SK-N-SH (cell line): Measurements from ENCODE around the gene PPP5C. TPM values are rescaled to one million over a fixed set of nuclear protein-coding genes. Genes with fewer than 3 reads are reported as not detected.

Experiments used
- CTCF ChIA-PET: fragments of 300-600, 350-600 bp; formaldehyde crosslinking; extraction: SDS; loops from one replicate; lab custom pipeline; 2021; lab: Yijun Ruan, JAX
- POLR2A ChIA-PET: fragments of 350-600 bp; sonication (Branson Sonifier 250); formaldehyde crosslinking; extraction: SDS; loops from one replicate; lab custom pipeline; 2020; ENCODE audit warnings: antibody characterized with exemption, inconsistent platforms; lab: Yijun Ruan, JAX
- DNase-seq: peaks from one replicate; pipeline ENCODE4 v3.0.0; 2012
- H2AFZ ChIP-seq: fragments of 200-600 bp; sonication (generic); 2 replicates; pipeline ENCODE4 v1.8.1; 2016; ENCODE audit warnings: antibody characterized with exemption, mild to moderate bottlenecking, low read depth
- H3F3A ChIP-seq: fragments of 200-600 bp; sonication (generic); replicated peaks from 2 replicates; pipeline ENCODE3; 2016; ENCODE audit warnings: antibody characterized with exemption, mild to moderate bottlenecking; ENCODE audit not compliant: insufficient read depth
- H3K27ac ChIP-seq, 2 experiments: fragments of 200-500 bp in 1 of 2; fragments of 200-600 bp in 1 of 2; sonication (Bioruptor generic) in 1 of 2; sonication (generic), shearing (Covaris generic) in 1 of 2; 2 replicates each; pipeline versions ENCODE4 v1.5.1 to v1.6.1; 2014 to 2016; ENCODE audit warnings: low read depth in 2 of 2, inconsistent platforms in 1 of 2, low read length in 1 of 2, mild to moderate bottlenecking in 1 of 2, mixed read lengths in 1 of 2
- H3K27me3 ChIP-seq: fragments of 200-600 bp; sonication (generic), shearing (Covaris generic); 2 replicates; pipeline ENCODE4 v1.6.1; 2016; ENCODE audit warnings: mixed run types; ENCODE audit not compliant: insufficient read depth
- H3K36me3 ChIP-seq, 2 experiments: fragments of 200-500 bp in 1 of 2; fragments of 200-600 bp in 1 of 2; sonication (Bioruptor generic) in 1 of 2; sonication (generic) in 1 of 2; replicated peaks in 1 of 2; 2 replicates each; pipeline versions ENCODE3 to v1.5.1; 2014 to 2016; ENCODE audit warnings: low read length in 1 of 2, mild to moderate bottlenecking in 1 of 2; ENCODE audit not compliant: insufficient read depth in 2 of 2, control insufficient read depth in 1 of 2
- H3K4me1 ChIP-seq, 2 experiments: fragments of 200-500 bp in 1 of 2; fragments of 200-600 bp in 1 of 2; sonication (Bioruptor generic) in 1 of 2; sonication (generic), shearing (Covaris generic) in 1 of 2; 2 replicates each; pipeline versions ENCODE4 v1.5.1 to v1.6.1; 2014 to 2016; ENCODE audit warnings: low read depth in 1 of 2, low read length in 1 of 2, mixed run types in 1 of 2; ENCODE audit not compliant: insufficient read depth in 2 of 2, control insufficient read depth in 1 of 2
- H3K4me2 ChIP-seq: fragments of 200-600 bp; sonication (generic), shearing (Covaris generic); 2 replicates; pipeline ENCODE4 v1.6.1; 2017; ENCODE audit warnings: mixed run types
- H3K4me3 ChIP-seq, 2 experiments: fragments of 200-500 bp in 1 of 2; fragments of 200-600 bp in 1 of 2; sonication (Bioruptor generic) in 1 of 2; sonication (generic), shearing (Covaris generic) in 1 of 2; 2 replicates each; pipeline versions ENCODE4 v1.5.1 to v1.8.1; 2014 to 2016; ENCODE audit warnings: low read depth in 2 of 2, inconsistent platforms in 1 of 2, low read length in 1 of 2, mild to moderate bottlenecking in 1 of 2, mixed read lengths in 1 of 2, moderate library complexity in 1 of 2
- H3K79me2 ChIP-seq: fragments of 200-600 bp; sonication (generic); 2 replicates; pipeline ENCODE4 v1.8.1; 2017; ENCODE audit warnings: mild to moderate bottlenecking; ENCODE audit not compliant: insufficient read depth
- H3K9ac ChIP-seq: fragments of 200-600 bp; sonication (generic); 2 replicates; pipeline ENCODE4 v1.6.1; 2017; ENCODE audit warnings: mixed run types
- H3K9me2 ChIP-seq: fragments of 200-600 bp; sonication (generic); 2 replicates; pipeline ENCODE4 v1.6.1; 2017; ENCODE audit warnings: mixed run types
- H3K9me3 ChIP-seq: fragments of 200-600 bp; sonication (generic); 2 replicates; pipeline ENCODE4 v1.6.1; 2017; ENCODE audit warnings: mixed run types, mild to moderate bottlenecking, moderate library complexity
- H4K20me1 ChIP-seq: fragments of 200-600 bp; sonication (generic); 2 replicates; pipeline ENCODE4 v1.6.1; 2017; ENCODE audit warnings: mild to moderate bottlenecking, mixed run types; ENCODE audit not compliant: insufficient read depth
- CTCF ChIP-seq: fragments of 200-600 bp; sonication (generic); IDR thresholded peaks from 2 replicates; pipeline ENCODE4 v1.6.1; 2017; ENCODE audit warnings: antibody characterized with exemption, mild to moderate bottlenecking, moderate library complexity
- FOSL2 ChIP-seq: IDR thresholded peaks from 2 replicates; pipeline ENCODE4 v1.4.0; 2012; ENCODE audit warnings: low read depth, mild to moderate bottlenecking, moderate library complexity, borderline replicate concordance
- FOXJ3 ChIP-seq: sonication (generic); formaldehyde crosslinking; IDR thresholded peaks from 2 replicates; pipeline ENCODE4 v1.5.1; 2020; ENCODE audit warnings: mild to moderate bottlenecking, missing genetic modification reagents
- GABPA ChIP-seq: IDR thresholded peaks from 2 replicates; pipeline ENCODE4 v1.4.0; 2012; ENCODE audit warnings: low read depth, mild to moderate bottlenecking
- MAX ChIP-seq: IDR thresholded peaks from 2 replicates; pipeline ENCODE4 v1.4.0; 2012; ENCODE audit warnings: low read depth
- MXI1 ChIP-seq: IDR thresholded peaks from 2 replicates; pipeline ENCODE4 v1.6.1; 2012; ENCODE audit warnings: mild to moderate bottlenecking, low read depth, low read length, improper control_type of control experiment
- NRF1 ChIP-seq: IDR thresholded peaks from 2 replicates; pipeline ENCODE4 v1.6.1; 2012; ENCODE audit warnings: low read depth, mild to moderate bottlenecking, low read length
- POLR2AphosphoS5 ChIP-seq: IDR thresholded peaks from 2 replicates; pipeline ENCODE4 v1.6.1; 2012; ENCODE audit warnings: low read depth, low read length
- RAD21 ChIP-seq: IDR thresholded peaks from 2 replicates; pipeline ENCODE4 v1.6.1; 2012; ENCODE audit warnings: mild to moderate bottlenecking, low read length
- REST ChIP-seq: IDR thresholded peaks from 2 replicates; pipeline ENCODE4 v1.6.1; 2012; ENCODE audit warnings: mild to moderate bottlenecking, low read depth, low read length, moderate library complexity
- TCF12 ChIP-seq: IDR thresholded peaks from 2 replicates; pipeline ENCODE4 v1.4.0; 2012
- TEAD4 ChIP-seq: IDR thresholded peaks from 2 replicates; pipeline ENCODE4 v1.4.0; 2012; ENCODE audit warnings: mild to moderate bottlenecking, borderline replicate concordance; ENCODE audit not compliant: insufficient read depth
- USF2 ChIP-seq: fragments of 150-350 bp; IDR thresholded peaks from 2 replicates; pipeline ENCODE4 v1.6.1; 2017; ENCODE audit warnings: antibody characterized with exemption, low read length, low read depth, borderline replicate concordance
- YY1 ChIP-seq: IDR thresholded peaks from 2 replicates; pipeline ENCODE4 v1.4.0; 2012; ENCODE audit warnings: low read depth, mild to moderate bottlenecking
- ZBTB33 ChIP-seq: IDR thresholded peaks from 2 replicates; pipeline ENCODE4 v1.4.0; 2012; ENCODE audit warnings: low read depth, borderline replicate concordance
- WGBS: methylation state at CpG from one replicate; pipeline ENCODE4 v1.1.6; 2017; ENCODE audit warnings: low lambda C conversion rate; 5-methylcytosine and 5-hydroxymethylcytosine counted together
- polyA plus RNA-seq, 3 experiments: library from polyadenylated mRNA; depleted of rRNA; stranded (reverse); fragments of >200 nt; gene quantifications; 2 replicates each; pipeline ENCODE4 v1.2.3, GENCODE V29; 2012

PPP5C gene
- polyA plus RNA-seq, 1 of the 3 experiments (the other 2 are of a cell fraction): 162 TPM

GRCh38 chr19:46408664-46409039 lies 61.8 kb downstream of the PPP5C start (continued):
- TF ChIP-seq REST (no peak), NRF1 (no peak)

GRCh38 chr19:46409191-46409590 lies 62.3 kb downstream of the PPP5C start:
- H3K9ac ChIP-seq: no peak overlapping the region
- no peaks in the 10 kb centered on the region for H3K27me3 ChIP-seq
- POLR2A ChIA-PET: no interaction called here
- H2AFZ ChIP-seq: no peak overlapping the region
- H3K4me1 ChIP-seq: no peaks in the 10 kb centered on the region
- 87% methylated on average over 3 of the region's 3 CpGs for WGBS
- CTCF ChIA-PET: interaction anchor here (0.7 to 5.9 kb wide), 5 partner anchors 8 to 78 kb away, joined by 4 to 44 read pairs (median 9); no protein-coding TSS in a partner anchor
- H4K20me1 ChIP-seq: no peaks in the 10 kb centered on the region
- no peak for TF ChIP-seq MAX
- TF ChIP-seq YY1: no peak
- no peak for TF ChIP-seq ZBTB33
- no peak for TF ChIP-seq USF2
- no peak for TF ChIP-seq FOSL2
- no peak for TF ChIP-seq POLR2AphosphoS5
- TF ChIP-seq TCF12: no peak
- no peak for TF ChIP-seq TEAD4
- TF ChIP-seq FOXJ3 (CRISPR knock-in tag): no peak
- TF ChIP-seq RAD21: no peak
- no peak for TF ChIP-seq GABPA
- TF ChIP-seq CTCF: no peak
- no peak for TF ChIP-seq MXI1
- no peak overlapping the region for H3K4me2 ChIP-seq
- H3K9me2 ChIP-seq: no peaks in the 10 kb centered on the region
- DNase-seq: no peak
- no peak overlapping the region for H3K27ac ChIP-seq
- H3F3A ChIP-seq: no peaks in the 10 kb centered on the region
- no peaks in the 10 kb centered on the region for H3K79me2 ChIP-seq
- H3K36me3 ChIP-seq: no peaks in the 10 kb centered on the region
- no peak overlapping the region for H3K4me3 ChIP-seq
- H3K9me3 ChIP-seq: no peaks in the 10 kb centered on the region
